Head of caudate nucleus (tissue), 42 donors: ENCODE results near the gene MEAK7.

ENCODE experiments used
- DNase-seq, 42 donors: peaks; one replicate each; pipeline versions ENCODE4 v3.0.0 to v3.0.0-alpha.2; 2020 to 2021; ENCODE audit warnings: mixed read lengths in 7 of 42
- intact Hi-C: fragments of 100-400 bp; cut with DNase I; formaldehyde crosslinking; loops from one replicate; pipeline ENCODE4 v1.15.0; 2022

MEAK7 gene

DNA sequence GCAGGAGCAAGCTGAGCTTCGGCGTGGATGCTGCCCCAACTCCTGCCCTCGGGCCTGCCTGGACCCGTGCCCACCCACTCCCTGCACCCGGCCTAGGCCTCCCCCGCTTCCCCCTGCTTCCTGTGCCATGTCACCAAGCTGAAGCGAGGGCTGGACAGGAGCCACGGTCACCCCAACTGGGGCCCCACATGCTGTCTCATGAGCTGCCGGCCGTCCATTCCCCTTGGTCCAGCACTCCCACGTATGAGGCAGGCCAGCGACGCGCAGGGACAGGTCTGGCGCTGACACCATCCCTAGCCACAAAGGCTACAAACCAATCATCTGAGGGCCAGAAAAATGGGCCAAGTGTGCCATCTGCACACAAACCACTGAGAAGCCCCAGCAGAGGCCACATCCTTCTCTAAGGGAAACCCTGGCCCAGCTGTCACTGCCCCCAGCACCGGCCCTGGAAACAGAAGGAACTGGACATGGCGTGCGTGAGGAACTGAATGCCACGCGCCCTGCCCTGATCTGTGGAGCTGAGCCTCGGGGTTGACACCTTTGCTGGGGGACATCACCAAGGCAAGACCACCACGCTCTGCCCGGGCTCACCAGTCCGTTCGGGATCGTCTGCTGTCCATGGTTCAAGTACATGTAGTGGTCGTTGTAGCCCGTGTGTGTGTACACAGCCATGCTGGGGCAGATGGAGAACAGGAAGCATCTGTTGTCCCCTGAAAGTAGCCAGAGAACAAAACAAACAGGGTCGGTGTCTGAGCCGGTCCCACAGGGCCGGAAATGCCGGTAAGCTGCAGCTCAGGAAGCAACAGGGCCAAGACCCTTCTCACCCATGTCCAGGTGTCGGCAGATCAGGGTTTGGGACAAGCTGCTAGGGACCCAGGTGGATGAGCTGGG lies 22.2 kb downstream of the MEAK7 start:
- DNase-seq, result peak in 12 of 42 donors; percentile 25 to 60 (median 50)
- intact Hi-C loops, result loop anchor here (5.0 to 10.0 kb wide), 3 partner anchors 47 to 507 kb away; no protein-coding TSS in a partner anchor

- peak in 40 of 42 donors; percentile 30 to 88 (median 62) for DNase-seq
- intact Hi-C loops, result loop anchor here (5.0 to 10.0 kb wide), 3 partner anchors 46 to 506 kb away; no protein-coding TSS in a partner anchor
These were observed 23.3 kb downstream of the MEAK7 start for GRCh38 chr16:84481051-84481735.

DNA sequence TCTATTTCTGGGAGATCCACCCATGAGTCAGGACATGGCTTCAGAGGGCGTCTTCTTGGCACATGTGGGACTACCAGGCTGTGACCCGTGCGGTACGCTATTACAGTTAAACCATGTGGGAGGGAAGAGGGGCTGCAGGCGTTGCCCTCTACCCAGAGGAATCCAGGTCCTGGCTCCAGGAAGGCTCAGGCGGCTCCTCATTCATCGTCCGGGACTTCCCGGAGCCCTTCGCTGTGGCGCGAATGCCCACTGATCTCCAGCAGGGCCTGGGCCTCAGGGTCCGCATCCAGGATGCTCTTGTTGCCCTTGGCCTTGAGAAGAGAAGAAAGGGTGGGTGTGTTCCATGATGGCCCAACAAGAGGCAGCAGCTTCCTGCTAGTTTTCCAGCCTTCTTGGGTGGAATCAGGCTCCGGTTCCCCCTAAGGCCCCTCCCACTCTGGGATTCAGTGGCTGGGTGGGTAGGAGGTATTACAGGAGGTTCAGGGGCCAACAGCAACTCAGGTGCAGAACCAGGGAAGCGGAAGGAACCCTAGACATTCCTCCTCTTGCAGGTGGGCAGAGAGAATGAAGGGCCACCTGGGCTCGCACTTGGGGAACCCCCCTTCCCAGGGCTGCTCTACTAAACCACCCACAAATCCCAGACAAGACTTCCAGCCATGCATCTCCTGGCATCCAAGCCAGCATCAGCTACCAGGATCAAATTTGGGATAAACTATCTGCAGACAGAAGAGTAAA lies 24.6 kb downstream of the MEAK7 start:
- intact Hi-C loops, result loop anchor here (5.0 to 10.0 kb wide), 3 partner anchors 45 to 505 kb away; no protein-coding TSS in a partner anchor
- peak in 4 of 42 donors; percentile 13 to 30 (median 22) for DNase-seq

- peak in 4 of 42 donors; percentile 27 to 44 (median 33) for DNase-seq
- intact Hi-C loops, result no loop called here
These were observed 26.1 kb downstream of the MEAK7 start for GRCh38 chr16:84478172-84478947.

- peak in 2 of 42 donors; percentile 21 to 32 for DNase-seq
- intact Hi-C loops, result no loop called here
These were observed 26.8 kb downstream of the MEAK7 start for GRCh38 chr16:84477661-84478060.

DNA sequence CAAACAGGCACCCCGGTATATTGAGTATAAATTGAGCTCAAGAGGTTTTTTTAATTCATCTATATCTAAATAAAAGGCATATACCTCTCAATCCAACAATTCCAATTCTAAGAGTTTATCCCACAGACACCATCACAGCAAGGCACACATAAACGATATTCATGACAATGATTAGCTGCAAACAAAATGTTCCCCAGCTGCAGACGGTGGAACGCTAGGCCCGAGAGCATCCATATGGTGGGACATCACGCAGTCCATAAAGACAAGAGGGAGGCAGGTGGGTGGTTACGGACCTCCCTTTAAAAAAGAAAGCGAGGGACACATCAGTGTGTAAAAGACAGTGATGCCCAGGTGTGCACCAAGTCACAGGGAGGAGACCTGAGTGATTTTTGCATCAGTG lies 28.1 kb downstream of the MEAK7 start:
- peak in 3 of 42 donors; percentile 14 to 25 (median 15) for DNase-seq
- intact Hi-C loops, result no loop called here

DNA sequence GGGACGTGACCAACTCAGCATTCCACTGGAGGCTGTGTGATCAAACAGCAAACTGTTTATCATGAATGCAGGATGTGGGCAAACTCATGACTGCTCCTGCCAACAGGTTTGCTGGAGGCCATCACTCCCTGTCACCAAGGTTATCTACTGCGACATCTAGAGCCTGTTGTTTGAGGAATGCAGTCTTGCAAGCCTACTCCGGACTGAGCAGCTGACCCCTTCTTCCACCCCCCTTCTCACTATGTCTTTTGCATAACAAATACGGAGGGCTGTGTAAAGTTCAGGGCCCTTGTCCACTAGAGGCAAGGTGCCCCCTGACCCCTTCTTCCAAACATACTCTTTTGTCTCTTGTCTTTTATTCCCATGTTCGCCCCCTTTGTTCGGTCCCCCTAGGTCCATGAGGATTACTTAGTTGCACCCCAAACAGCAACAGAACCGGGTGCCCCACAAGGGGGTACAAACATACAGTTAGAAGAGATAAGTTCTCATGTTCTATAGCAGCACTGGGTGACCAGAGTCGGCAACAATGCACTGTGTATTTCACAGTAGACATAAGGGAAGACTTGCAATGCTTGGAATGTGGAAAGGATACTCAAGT lies 28.7 kb downstream of the MEAK7 start:
- intact Hi-C loops, result no loop called here
- peak in 3 of 42 donors; percentile 8 to 20 (median 15) for DNase-seq

DNA sequence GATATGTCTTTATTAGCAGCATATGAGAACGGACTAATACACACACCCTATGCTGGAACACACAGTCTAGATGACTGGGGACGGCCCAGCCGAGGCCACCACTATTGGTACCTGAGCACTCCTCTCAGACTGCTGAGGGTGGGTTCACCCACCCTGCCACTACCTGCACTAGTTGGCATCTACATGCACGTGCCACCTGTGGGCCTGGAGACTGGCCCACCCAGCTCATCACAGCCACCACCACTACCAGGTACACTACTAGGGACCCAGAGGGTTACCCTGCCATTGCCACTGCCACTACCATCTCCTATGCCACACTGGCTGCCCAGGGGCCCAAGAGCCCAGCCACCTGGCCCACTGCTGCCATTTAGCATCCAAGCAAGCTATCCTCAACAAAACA lies 32.5 kb downstream of the MEAK7 start:
- intact Hi-C loops, result no loop called here
- DNase-seq, result peak in 3 of 42 donors; percentile 13 to 28 (median 14)

DNA sequence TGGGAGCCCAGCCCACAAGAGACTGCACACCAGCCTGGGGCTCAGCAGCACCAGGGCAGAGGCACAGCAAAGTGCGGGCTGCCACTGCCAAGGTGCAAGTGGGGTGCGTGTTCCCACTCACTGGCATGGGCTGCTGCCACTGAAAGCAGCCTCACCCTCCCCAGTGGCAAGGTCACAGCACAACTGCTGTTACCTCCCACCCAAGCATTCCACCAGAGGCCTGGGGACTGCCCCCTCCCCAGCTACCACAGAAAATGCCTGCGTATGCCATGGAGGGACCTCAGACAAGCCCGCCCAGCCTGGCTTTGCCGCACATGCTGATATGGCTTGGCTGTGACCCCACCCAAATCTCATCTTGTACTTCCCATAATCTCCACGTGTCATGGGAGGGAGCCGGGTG lies 33.1 kb downstream of the MEAK7 start:
- DNase-seq, result peak in 4 of 42 donors; percentile 11 to 32 (median 23)
- intact Hi-C loops, result no loop called here

GRCh38 chr16:84467709-84468108 lies 36.8 kb downstream of the MEAK7 start:
- intact Hi-C loops, result loop anchor here (10.0 kb wide), 1 partner anchor 213 kb away; no protein-coding TSS in a partner anchor

DNA sequence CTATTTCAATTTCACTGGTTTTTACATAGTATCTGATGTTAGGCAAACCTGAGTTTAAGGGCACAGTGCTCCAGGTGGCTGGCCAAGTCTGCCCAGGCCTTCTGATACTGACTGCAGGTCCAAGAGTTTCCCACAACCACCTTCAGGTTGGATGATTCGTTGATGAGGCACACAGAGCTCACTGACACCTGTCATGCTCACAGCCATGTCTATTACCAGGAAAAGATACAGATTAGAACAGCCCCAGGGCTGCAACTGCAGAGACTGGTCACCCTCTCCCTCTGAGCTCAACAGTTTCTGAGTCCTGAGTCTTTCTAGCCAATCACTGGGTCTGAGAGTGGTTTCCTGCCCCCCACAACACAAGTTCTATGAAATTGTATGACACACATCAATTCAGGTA lies 37.2 kb downstream of the MEAK7 start:
- DNase-seq, result no peak
- intact Hi-C loops, result loop anchor here (10.0 kb wide), 1 partner anchor 212 kb away; no protein-coding TSS in a partner anchor

More at GRCh38 chr16:84467709-84468108, 36.8 kb downstream of the MEAK7 start:
- no peak for DNase-seq

DNA sequence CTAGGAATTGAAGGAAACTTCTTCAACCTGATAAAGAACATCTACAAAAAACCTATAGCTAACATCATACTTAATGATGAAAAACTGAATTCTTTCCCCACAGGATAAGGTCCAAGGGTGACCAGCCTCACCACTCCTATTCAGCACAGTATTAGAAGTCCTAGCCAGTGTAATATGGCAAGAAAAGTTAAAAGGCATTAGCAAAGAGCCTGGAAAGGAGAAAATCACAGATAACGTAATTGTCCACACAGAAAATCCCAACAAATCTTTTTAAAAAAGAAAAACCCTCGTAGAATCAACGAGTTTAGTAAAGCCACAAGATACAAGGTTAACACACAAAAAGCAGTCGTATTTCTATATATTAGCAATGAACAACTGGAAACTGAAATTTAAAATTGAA lies 37.8 kb downstream of the MEAK7 start:
- DNase-seq, result no peak
- intact Hi-C loops, result loop anchor here (10.0 kb wide), 1 partner anchor 212 kb away; no protein-coding TSS in a partner anchor

DNA sequence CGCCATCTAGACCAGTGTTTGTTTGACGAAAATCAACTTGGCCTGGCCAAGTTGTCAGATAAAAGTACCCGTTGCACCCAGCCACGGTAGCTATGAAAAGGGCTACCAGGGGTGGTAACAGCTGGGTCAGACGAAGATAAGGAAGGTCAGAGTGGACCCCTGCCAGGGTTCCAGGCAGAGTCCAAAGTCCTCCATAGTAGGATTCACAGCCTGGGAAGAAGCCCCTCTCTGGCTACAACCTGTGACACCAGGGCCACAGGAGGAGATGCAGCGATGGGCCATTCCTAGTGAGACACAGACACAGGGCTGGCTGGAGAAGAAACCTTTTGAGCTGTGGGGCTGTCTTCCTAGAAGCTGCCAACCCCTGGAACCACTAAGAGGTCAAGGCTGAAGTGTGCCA lies 39.3 kb downstream of the MEAK7 start:
- peak in 8 of 42 donors; percentile 1 to 16 (median 8) for DNase-seq
- intact Hi-C loops, result loop anchor here (10.0 kb wide), 1 partner anchor 210 kb away; no protein-coding TSS in a partner anchor

DNA sequence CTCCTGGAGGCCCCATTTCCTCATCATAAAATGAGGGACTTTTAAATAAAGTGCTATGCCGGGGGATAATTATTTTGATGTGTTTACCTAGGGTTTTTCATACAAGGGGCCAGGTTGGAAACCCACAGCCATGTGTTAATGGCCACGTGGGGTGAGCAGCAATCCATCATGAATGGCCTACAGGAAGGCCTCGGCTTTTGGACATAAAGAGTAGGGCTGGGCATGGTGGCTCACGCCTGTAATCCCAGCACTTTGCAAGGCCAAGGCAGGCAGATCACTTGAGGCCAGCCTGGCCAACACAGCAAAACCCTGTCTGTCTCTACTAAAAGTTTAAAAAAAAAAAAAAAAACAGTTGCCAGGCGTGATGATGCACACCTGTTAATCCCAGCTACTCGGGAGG lies 40.3 kb downstream of the MEAK7 start:
- intact Hi-C loops, result loop anchor here (10.0 kb wide), 1 partner anchor 209 kb away; no protein-coding TSS in a partner anchor
- peak in 9 of 42 donors; percentile 2 to 27 (median 5) for DNase-seq

DNA sequence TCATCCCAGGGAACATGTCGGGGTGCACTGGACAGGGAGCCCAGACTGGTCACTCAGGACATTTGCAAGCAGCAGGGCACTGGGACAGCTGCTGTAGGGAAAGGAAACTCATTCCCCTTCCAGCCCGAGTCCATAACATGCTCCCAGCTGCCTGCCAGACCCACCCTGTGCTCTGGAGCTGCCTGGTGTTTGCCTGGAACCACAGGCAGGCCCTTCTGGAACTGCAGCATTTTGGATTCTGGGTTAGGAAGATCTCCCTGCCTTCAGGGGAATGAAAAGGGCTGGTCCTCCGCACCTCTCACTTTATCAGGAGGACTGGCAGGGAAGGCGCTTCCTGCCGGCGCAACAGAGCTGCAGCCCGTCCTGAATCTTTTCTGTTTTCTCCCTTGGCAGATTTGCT lies 41.2 kb downstream of the MEAK7 start:
- intact Hi-C loops, result loop anchor here (10.0 kb wide), 1 partner anchor 208 kb away; no protein-coding TSS in a partner anchor
- DNase-seq, result peak in 12 of 42 donors; percentile 1 to 21 (median 6)

DNA sequence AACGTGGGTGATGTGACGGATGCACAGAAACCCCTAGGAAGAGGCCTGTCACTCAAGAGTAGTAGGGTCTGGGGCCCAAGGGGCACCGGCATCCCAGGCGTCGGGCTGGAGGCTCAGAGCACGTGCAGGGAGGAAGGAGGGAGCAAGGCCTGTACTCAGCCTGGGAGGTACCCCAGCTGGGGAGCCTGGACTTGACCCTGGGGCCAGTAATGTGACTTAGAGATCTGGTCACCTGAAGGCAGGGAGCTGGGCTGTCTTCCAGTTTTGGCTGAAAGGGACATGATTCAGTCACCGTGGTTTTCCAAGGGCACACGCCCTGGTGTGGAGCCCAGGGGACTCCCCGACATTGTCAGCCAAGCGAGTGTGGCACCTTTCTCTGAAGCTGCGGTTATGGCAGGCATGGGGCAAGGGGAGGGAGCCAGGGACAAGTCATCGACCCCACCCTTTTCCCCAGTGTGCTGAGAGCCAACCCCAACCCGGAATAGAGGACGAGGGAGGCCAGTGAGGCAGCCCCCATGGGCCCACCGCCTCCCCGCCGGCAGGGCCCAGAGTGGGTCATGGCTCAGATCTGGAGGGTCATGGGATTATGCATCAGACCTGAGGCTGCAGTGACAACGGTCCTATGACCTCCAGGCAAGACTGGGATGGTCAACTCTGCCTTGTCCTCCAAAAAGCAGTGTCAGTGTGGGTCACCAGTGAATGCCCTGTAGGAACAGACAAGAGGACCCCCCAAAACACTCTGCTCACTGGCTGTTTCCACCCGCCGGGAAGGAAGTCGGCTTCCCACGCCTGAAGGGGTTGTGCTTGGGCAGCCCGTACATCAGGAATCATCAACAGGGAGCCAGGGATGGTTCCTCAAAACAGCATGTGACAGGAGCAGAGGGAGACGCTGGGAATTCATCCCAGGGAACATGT lies 41.9 kb downstream of the MEAK7 start:
- peak in 11 of 42 donors; percentile 5 to 35 (median 10) for DNase-seq
- intact Hi-C loops, result loop anchor here (10.0 kb wide), 1 partner anchor 208 kb away; no protein-coding TSS in a partner anchor
